Calu3 (cell line): Measurements from ENCODE around the gene MRPL45. TPM values are rescaled to one million over a fixed set of nuclear protein-coding genes. Genes with fewer than 3 reads are reported as not detected.

Source experiments
- BruUV-seq: library from RNA; stranded (reverse); fragments of 400-500 nt; replicated peaks from 2 replicates; lab custom pipeline; 2021; lab: Mats Ljungman, UMichigan
- CTCF ChIA-PET: fragments of 300-600 bp; sonication (Branson Sonifier 250); formaldehyde crosslinking; loops from one replicate; lab custom pipeline; 2022; ENCODE audit warnings: antibody characterized with exemption; lab: Charles Lee
- DNase-seq: peaks from one replicate; pipeline ENCODE4 v3.0.0; 2022
- H3K27ac Mint-ChIP-seq: one replicate; pipeline ENCODE4 v1.8.0; 2022; ENCODE audit warnings: mixed read lengths; ENCODE audit not compliant: unreplicated experiment
- H3K27me3 Mint-ChIP-seq: one replicate; pipeline ENCODE4 v1.8.0; 2022; ENCODE audit warnings: mixed read lengths; ENCODE audit not compliant: unreplicated experiment
- H3K36me3 Mint-ChIP-seq: one replicate; pipeline ENCODE4 v1.8.0; 2022; ENCODE audit warnings: mild to moderate bottlenecking, moderate library complexity, mixed read lengths; ENCODE audit not compliant: insufficient read depth, unreplicated experiment
- H3K4me1 Mint-ChIP-seq: one replicate; pipeline ENCODE4 v1.8.0; 2022; ENCODE audit warnings: mild to moderate bottlenecking, low read depth, mixed read lengths; ENCODE audit not compliant: unreplicated experiment
- H3K4me3 Mint-ChIP-seq: one replicate; pipeline ENCODE4 v1.8.0; 2022; ENCODE audit warnings: mild to moderate bottlenecking, low read depth, moderate library complexity, mixed read lengths; ENCODE audit not compliant: unreplicated experiment
- H3K9me3 Mint-ChIP-seq: one replicate; pipeline ENCODE4 v1.8.0; 2022; ENCODE audit warnings: low read depth, mixed read lengths; ENCODE audit not compliant: unreplicated experiment
- intact Hi-C: fragments of 100-400 bp; cut with micrococcal nuclease; formaldehyde crosslinking; loops from one replicate; pipeline ENCODE4 v1.10.0; 2022; ENCODE audit not compliant: unreplicated experiment
- total RNA-seq: library from RNA; stranded (reverse); gene quantifications from 2 replicates; pipeline ENCODE4 v1.2.3, GENCODE V29; 2022
- TF ChIP-seq, protein P1 (sequence below): fragments of 200-600 bp; IDR thresholded peaks from one replicate; pipeline ENCODE4 v1.8.0; 2022; ENCODE audit warnings: antibody characterized with exemption; ENCODE audit not compliant: unreplicated experiment

MRPL45 gene
- total RNA-seq, 1 experiment from 2014 or later: 171 TPM

DNA sequence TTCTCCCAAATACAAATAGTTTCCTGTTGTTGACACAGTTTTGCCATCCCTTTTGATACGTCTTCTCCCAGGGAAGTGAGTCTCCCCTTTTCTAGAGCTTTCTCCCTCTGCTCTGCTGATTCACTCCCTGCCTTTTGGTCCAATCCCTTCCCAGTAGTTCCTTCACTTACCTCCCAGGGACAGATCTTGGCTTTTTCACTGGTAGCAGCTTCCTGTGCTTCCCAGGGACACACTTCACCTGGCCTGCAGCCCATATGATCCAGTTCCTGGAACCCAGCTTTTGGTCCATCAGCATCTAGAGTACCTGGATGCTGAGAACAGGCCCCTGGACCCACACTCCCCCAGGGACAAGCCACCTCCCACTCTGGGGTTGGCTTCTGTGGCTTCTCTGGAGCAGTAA is 31.0 kb downstream of the MRPL45 start:
- DNase-seq: no peak
- intact Hi-C loops: no loop called here
- Mint-ChIP-seq H3K27me3 (peaks cover 49% of the 10 kb centered on the region), H3K36me3 (peaks cover 16% of the 10 kb centered on the region), H3K27ac (no peak overlapping the region), H3K4me1 (no peaks in the 10 kb centered on the region), H3K4me3 (no peak overlapping the region), H3K9me3 (no peaks in the 10 kb centered on the region)
- TF ChIP-seq, protein P1, sequence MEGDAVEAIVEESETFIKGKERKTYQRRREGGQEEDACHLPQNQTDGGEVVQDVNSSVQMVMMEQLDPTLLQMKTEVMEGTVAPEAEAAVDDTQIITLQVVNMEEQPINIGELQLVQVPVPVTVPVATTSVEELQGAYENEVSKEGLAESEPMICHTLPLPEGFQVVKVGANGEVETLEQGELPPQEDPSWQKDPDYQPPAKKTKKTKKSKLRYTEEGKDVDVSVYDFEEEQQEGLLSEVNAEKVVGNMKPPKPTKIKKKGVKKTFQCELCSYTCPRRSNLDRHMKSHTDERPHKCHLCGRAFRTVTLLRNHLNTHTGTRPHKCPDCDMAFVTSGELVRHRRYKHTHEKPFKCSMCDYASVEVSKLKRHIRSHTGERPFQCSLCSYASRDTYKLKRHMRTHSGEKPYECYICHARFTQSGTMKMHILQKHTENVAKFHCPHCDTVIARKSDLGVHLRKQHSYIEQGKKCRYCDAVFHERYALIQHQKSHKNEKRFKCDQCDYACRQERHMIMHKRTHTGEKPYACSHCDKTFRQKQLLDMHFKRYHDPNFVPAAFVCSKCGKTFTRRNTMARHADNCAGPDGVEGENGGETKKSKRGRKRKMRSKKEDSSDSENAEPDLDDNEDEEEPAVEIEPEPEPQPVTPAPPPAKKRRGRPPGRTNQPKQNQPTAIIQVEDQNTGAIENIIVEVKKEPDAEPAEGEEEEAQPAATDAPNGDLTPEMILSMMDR: no peak
- CTCF ChIA-PET: interaction anchor here (1.0 to 2.1 kb wide), 5 partner anchors 11 to 25 kb away, joined by 3 to 10 read pairs (median 4); no protein-coding TSS in a partner anchor
- no TSS peak for BruUV-seq

DNA sequence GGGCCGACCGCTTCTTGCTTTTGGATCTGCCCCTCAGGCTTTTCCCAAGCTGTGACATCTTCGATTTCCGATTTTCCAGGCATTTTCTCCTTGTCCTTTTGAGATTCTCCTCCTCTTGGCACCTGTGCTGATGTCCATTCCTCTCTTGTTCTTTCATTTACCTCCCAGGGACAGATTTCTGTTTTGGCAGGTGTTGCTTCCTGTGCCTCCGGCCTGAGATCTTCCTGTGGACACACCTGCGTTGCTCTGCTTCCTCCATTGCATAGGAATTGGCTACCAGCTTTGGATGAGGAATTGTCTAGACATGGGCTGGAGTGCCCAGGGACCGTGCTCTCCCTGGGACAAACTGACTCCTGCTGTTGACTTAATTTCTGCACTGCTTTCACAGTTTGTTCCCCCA is 31.7 kb downstream of the MRPL45 start:
- CTCF ChIA-PET: interaction anchor here (1.0 to 2.1 kb wide), 5 partner anchors 9 to 35 kb away, joined by 3 to 10 read pairs (median 4); no protein-coding TSS in a partner anchor
- Mint-ChIP-seq H3K36me3 (peaks cover 9% of the 10 kb centered on the region), H3K4me1 (no peaks in the 10 kb centered on the region), H3K4me3 (no peak overlapping the region), H3K27ac (no peak overlapping the region), H3K9me3 (no peaks in the 10 kb centered on the region), H3K27me3 (peaks cover 56% of the 10 kb centered on the region)
- TF ChIP-seq, protein P1: no peak
- DNase-seq: no peak
- no TSS peak for BruUV-seq
- intact Hi-C loops: no loop called here

DNA sequence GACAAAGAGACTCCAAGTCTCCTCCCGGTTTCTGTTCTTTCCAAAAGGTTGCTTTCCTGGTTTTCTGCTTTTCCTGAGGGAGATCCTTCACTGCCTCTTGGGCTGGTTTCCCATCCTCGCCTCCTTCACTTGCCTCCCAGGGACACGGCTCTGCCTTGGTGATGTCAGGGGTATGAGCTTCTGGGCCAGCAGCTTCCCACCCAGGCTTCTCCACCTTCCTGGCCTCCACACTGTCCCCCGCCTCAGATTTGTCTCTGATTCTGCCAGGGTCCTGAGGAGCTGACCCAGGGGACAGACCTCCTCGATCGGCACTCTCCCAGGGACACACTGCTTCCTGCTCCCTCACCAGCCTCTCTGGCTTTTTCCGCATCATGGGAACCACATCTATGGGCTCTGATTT is 32.3 kb downstream of the MRPL45 start:
- TF ChIP-seq, protein P1: no peak
- CTCF ChIA-PET: interaction anchor here (0.6 to 2.1 kb wide), 5 partner anchors 10 to 876 kb away, joined by 3 to 10 read pairs (median 4); no protein-coding TSS in a partner anchor
- no peak for DNase-seq
- Mint-ChIP-seq H3K36me3 (peaks cover 4% of the 10 kb centered on the region), H3K27me3 (peaks cover 62% of the 10 kb centered on the region), H3K27ac (no peak overlapping the region), H3K4me1 (no peaks in the 10 kb centered on the region), H3K9me3 (no peaks in the 10 kb centered on the region), H3K4me3 (no peak overlapping the region)
- no TSS peak for BruUV-seq
- intact Hi-C loops: no loop called here

DNA sequence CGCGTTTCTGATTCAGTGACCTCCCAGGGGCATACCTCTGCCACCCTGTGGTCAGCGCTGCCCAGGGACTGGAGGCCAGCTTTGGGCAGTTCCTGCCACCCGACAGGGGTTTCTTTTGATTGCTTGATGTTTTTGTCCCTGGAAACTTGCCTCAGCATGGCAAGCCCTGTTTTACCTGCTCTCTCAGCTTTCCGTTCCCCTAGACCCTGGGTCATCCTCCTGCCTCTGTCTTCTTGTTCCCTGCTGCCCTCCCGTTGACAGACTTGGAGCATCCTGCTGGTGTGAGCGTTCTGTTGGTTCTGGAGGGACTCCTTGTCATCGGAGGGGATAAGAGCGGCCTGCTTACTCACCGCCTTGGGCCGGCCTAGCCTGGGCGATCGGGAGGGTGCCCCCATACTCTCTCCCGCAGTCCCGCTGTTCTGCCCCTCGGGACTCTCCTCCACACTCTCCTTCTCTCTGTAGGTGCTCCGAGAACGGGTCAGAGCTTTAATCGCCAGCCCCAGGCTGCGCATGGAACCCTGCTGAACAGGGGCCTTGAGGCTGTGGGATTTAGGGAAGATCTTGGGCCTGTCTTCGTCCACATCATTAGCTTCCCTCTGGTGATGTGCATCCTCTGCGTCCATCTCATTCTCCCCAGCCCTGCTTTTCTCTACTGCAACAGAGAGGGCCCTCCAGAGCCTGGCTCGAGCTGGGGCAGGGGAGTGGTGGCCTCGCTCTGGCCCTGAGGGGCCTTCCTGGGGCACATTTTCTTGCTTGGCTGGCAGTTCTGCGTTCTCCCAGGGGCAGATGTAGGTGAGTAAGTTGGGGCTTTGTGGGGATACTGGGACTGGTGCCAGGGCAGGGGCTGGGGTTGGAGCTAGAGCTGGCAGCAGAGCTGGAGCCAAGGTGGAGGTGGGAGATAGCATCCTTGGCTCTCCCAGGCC is 33.1 kb downstream of the MRPL45 start:
- H3K36me3 Mint-ChIP-seq: no peaks in the 10 kb centered on the region
- TF ChIP-seq, protein P1: no peak
- no peak for DNase-seq
- no peak overlapping the region for H3K27ac Mint-ChIP-seq
- CTCF ChIA-PET: interaction anchor here (0.5 to 12.7 kb wide), 9 partner anchors 8 to 1292 kb away, joined by 3 to 159 read pairs (median 4); partner anchors contain the start of gene SOCS7
- H3K4me1 Mint-ChIP-seq: no peaks in the 10 kb centered on the region
- peaks cover 70% of the 10 kb centered on the region for H3K27me3 Mint-ChIP-seq
- H3K4me3 Mint-ChIP-seq: no peak overlapping the region
- no TSS peak for BruUV-seq
- intact Hi-C loops: no loop called here
- H3K9me3 Mint-ChIP-seq: no peaks in the 10 kb centered on the region
